ENCODE data around the gene SLC7A4. TPM values are rescaled to one million over a fixed set of nuclear protein-coding genes. Genes with fewer than 3 reads are reported as not detected.

The SLC7A4 gene
- total and polyA plus RNA-seq, 7 donors: 0.08 to 0.87 (median 0.10) TPM; not detected in 4

- Histone ChIP-seq H3K4me3 (peak within 1 kb of the TSS; percentile 75), H3K36me3 (ENCODE audit: insufficient read depth in 1 of 2, low read depth in 1 of 2) (peaks cover 0 to 24% of the 10 kb centered on the region in 2 donors), H3K27ac (peak within 1 kb of the TSS; percentile 85), H3K27me3 (ENCODE audit: insufficient read depth in 3 of 3, low read length in 2 of 3) (no peaks in the 10 kb centered on the region), H3K9me3 (no peaks in the 10 kb centered on the region), H3K4me1 (peaks cover 12% of the 10 kb centered on the region)
- ATAC-seq (peak; percentile 87 to 94 (median 92)), DNase-seq (peak; percentile 70 to 88)
- 5 to 10% (median 9%) methylated on average over 12 of the region's 12 CpGs for WGBS, 3 donors
- intact Hi-C loops (cut with DNase I): loop anchor here (2.0 to 5.0 kb wide), 2 partner anchors 30 to 37 kb away; partner anchors contain the start of gene LRRC74B (in 1 of the 2)
- TF ChIP-seq CTCF (IDR thresholded peaks at IDR 0.05): no peak
These were observed 17.5 kb downstream of the SLC7A4 start, which contains the start of gene P2RX6 for GRCh38 chr22:21014726-21015465. Gene P2RX6 (plus strand): TSS chr22:21015165. CDS start chr22:21015175, 10 bp downstream.

- no peak for TF ChIP-seq CTCF (IDR thresholded peaks at IDR 0.05)
- peak; percentile 90 to 93 for DNase-seq
- Histone ChIP-seq H3K4me3 (peak overlapping the region; percentile 75), H3K4me1 (peaks cover 12% of the 10 kb centered on the region), H3K27me3 (ENCODE audit: insufficient read depth in 3 of 3, low read length in 2 of 3) (no peaks in the 10 kb centered on the region), H3K36me3 (ENCODE audit: insufficient read depth in 1 of 2, low read depth in 1 of 2) (peaks cover 0 to 21% of the 10 kb centered on the region in 2 donors), H3K27ac (peak overlapping the region; percentile 85), H3K9me3 (no peaks in the 10 kb centered on the region)
- intact Hi-C loops (cut with DNase I): loop anchor here (2.0 to 5.0 kb wide), 2 partner anchors 31 to 38 kb away; partner anchors contain the start of gene LRRC74B (in 1 of the 2)
- WGBS, 3 donors: 0 to 1% (median 1%) methylated on average over 40 of the region's 40 CpGs
- ATAC-seq: peak; percentile 71 to 89 (median 80)
These were observed 18.1 kb downstream of the SLC7A4 start for GRCh38 chr22:21014202-21014725.

GRCh38 chr22:21013657-21014201 lies 18.6 kb downstream of the SLC7A4 start:
- DNase-seq: no peak
- H3K4me1 ChIP-seq: peaks cover 12% of the 10 kb centered on the region
- H3K9me3 ChIP-seq: no peaks in the 10 kb centered on the region
- TF ChIP-seq CTCF (IDR thresholded peaks at IDR 0.05): no peak
- H3K4me3 ChIP-seq: peak overlapping the region; percentile 75
- no peaks in the 10 kb centered on the region for H3K27me3 ChIP-seq (ENCODE audit: insufficient read depth in 3 of 3, low read length in 2 of 3)
- ATAC-seq: peak in 1 of 4 donors; percentile 0
- peaks cover 0 to 15% of the 10 kb centered on the region in 2 donors for H3K36me3 ChIP-seq (ENCODE audit: insufficient read depth in 1 of 2, low read depth in 1 of 2)
- H3K27ac ChIP-seq: peak overlapping the region; percentile 85
- WGBS, 3 donors: 19 to 20% (median 19%) methylated on average over 24 of the region's 24 CpGs
- intact Hi-C loops (cut with DNase I): loop anchor here (2.0 to 5.0 kb wide), 2 partner anchors 31 to 39 kb away; partner anchors contain the start of gene LRRC74B (in 1 of the 2)

- no peak for TF ChIP-seq CTCF (IDR thresholded peaks at IDR 0.05)
- no peak for DNase-seq
- no peaks in the 10 kb centered on the region for H3K9me3 ChIP-seq
- no peak overlapping the region for H3K4me3 ChIP-seq
- WGBS, 3 donors: 69 to 75% (median 71%) methylated on average over 14 of the region's 14 CpGs
- ATAC-seq: no peak
- H3K36me3 ChIP-seq (ENCODE audit: insufficient read depth in 1 of 2, low read depth in 1 of 2): peaks cover 0 to 9% of the 10 kb centered on the region in 2 donors
- intact Hi-C loops (cut with DNase I): loop anchor here in 1 of 2 donors (5.0 kb wide), 1 partner anchor 40 kb away; no protein-coding TSS in a partner anchor
- H3K27me3 ChIP-seq (ENCODE audit: insufficient read depth in 3 of 3, low read length in 2 of 3): no peaks in the 10 kb centered on the region
- peaks cover 12% of the 10 kb centered on the region for H3K4me1 ChIP-seq
- H3K27ac ChIP-seq: no peak overlapping the region
These were observed 19.6 kb downstream of the SLC7A4 start for GRCh38 chr22:21012446-21013407.

Measured in psoas muscle (tissue), 8 donors.